ENCODE data around the gene BRMS1.
"Not testable (repeated sequence)": the region's sequence is repeated elsewhere in the genome, so short reads cannot be mapped to it uniquely, and the experiment has no call there.

The BRMS1 gene

GRCh38 chr11:66344550-66345315 lies at the start of gene BRMS1:
BRMS1 (minus strand) TSS chr11:66345104; CDS start chr11:66342234, 2,870 bp downstream.
- peak; percentile 60 for DNase-seq

GRCh38 chr11:66393954-66394353 lies 49.0 kb upstream of the BRMS1 start:
- no peak for DNase-seq

- no peak for DNase-seq
Measured at GRCh38 chr11:66391322-66391721, 46.4 kb upstream of the BRMS1 start.

- DNase-seq, result peak; percentile 13
Measured at GRCh38 chr11:66388780-66389386, 44.0 kb upstream of the BRMS1 start.

- DNase-seq, result peak; percentile 16
Measured at GRCh38 chr11:66386171-66387069, 41.5 kb upstream of the BRMS1 start.

GRCh38 chr11:66384316-66384715 lies 39.4 kb upstream of the BRMS1 start:
- not testable (repeated sequence) for DNase-seq

GRCh38 chr11:66380264-66380663 lies 35.4 kb upstream of the BRMS1 start:
- DNase-seq, result not testable (repeated sequence)

- DNase-seq, result not testable (repeated sequence)
Measured at GRCh38 chr11:66373690-66374287, 28.9 kb upstream of the BRMS1 start.

GRCh38 chr11:66373265-66373664 lies 28.4 kb upstream of the BRMS1 start:
- no peak for DNase-seq

GRCh38 chr11:66371627-66372415 lies 26.9 kb upstream of the BRMS1 start, which contains the start of gene SLC29A2:
SLC29A2 (minus strand) TSS chr11:66371760; CDS start chr11:66371591, 169 bp downstream.
- peak; percentile 58 for DNase-seq

- DNase-seq, result no peak
Measured at GRCh38 chr11:66369073-66369894, 24.4 kb upstream of the BRMS1 start.

- DNase-seq, result no peak
Measured at GRCh38 chr11:66368484-66368883, 23.6 kb upstream of the BRMS1 start.

GRCh38 chr11:66367561-66368312 lies 22.8 kb upstream of the BRMS1 start:
- DNase-seq, result no peak

GRCh38 chr11:66366844-66367477 lies 22.1 kb upstream of the BRMS1 start:
- no peak for DNase-seq

GRCh38 chr11:66365711-66366619 lies 21.1 kb upstream of the BRMS1 start:
- DNase-seq, result no peak

GRCh38 chr11:66365166-66365565 lies 20.3 kb upstream of the BRMS1 start:
- no peak for DNase-seq

GRCh38 chr11:66363805-66364535 lies 19.1 kb upstream of the BRMS1 start:
- DNase-seq, result no peak

GRCh38 chr11:66363187-66363601 lies 18.3 kb upstream of the BRMS1 start:
- no peak for DNase-seq
